ENCODE measurements around the gene PAK5. TPM values are rescaled to one million over a fixed set of nuclear protein-coding genes. Genes with fewer than 3 reads are reported as not detected.

Gene PAK5
- total and polyA plus RNA-seq, 4 donors: 0.02 to 0.17 (median 0.04) TPM; not detected in 1

- no peaks in the 10 kb centered on the region for H3K36me3 ChIP-seq (ENCODE audit: control insufficient read depth in 4 of 4, insufficient read depth in 3 of 4, low read depth in 1 of 4, low read length in 3 of 4)
- 87% methylated on average over 6 of the region's 6 CpGs for WGBS
- DNase-seq (ENCODE audit: low spot score): no peak
- H3K27ac ChIP-seq (ENCODE audit: low read depth in 1 of 2, low read length in 2 of 2): no peak overlapping the region
- H3K9me3 ChIP-seq (ENCODE audit: control insufficient read depth in 4 of 4, low read length in 3 of 4): no peaks in the 10 kb centered on the region
- H3K9ac ChIP-seq (ENCODE audit: low read depth in 1 of 2, low read length in 2 of 2): no peak overlapping the region
- no peak for TF ChIP-seq GABPA (IDR thresholded peaks at IDR 0.05 in 1 of 2, conservative IDR thresholded peaks at IDR 0.05 in 1 of 2)
- no peak for TF ChIP-seq RAD21 (IDR thresholded peaks at IDR 0.05)
- no peak for TF ChIP-seq ZBTB33 (IDR thresholded peaks at IDR 0.05)
- no peak for TF ChIP-seq YY1 (IDR thresholded peaks at IDR 0.05)
- H3K4me1 ChIP-seq (ENCODE audit: control insufficient read depth in 4 of 4, insufficient read depth in 4 of 4, low read length in 3 of 4): no peaks in the 10 kb centered on the region
- H3K4me3 ChIP-seq (ENCODE audit: low read depth in 1 of 3, low read length in 3 of 3): no peak overlapping the region
- peaks cover 0 to 3% (median 0%) of the 10 kb centered on the region in 4 donors for H3K27me3 ChIP-seq (ENCODE audit: control insufficient read depth in 4 of 4, insufficient read depth in 4 of 4, low read length in 3 of 4)
These were observed 68.9 kb downstream of the PAK5 start for GRCh38 chr20:9769954-9770353.

GRCh38 chr20:9761476-9761875 lies 77.4 kb downstream of the PAK5 start:
- DNase-seq (ENCODE audit: low spot score): no peak
- Histone ChIP-seq H3K27ac (ENCODE audit: low read depth in 1 of 2, low read length in 2 of 2) (no peak overlapping the region), H3K27me3 (ENCODE audit: control insufficient read depth in 4 of 4, insufficient read depth in 4 of 4, low read length in 3 of 4) (peaks cover 0 to 11% (median 2%) of the 10 kb centered on the region in 4 donors), H3K4me1 (ENCODE audit: control insufficient read depth in 4 of 4, insufficient read depth in 4 of 4, low read length in 3 of 4) (no peaks in the 10 kb centered on the region), H3K4me3 (ENCODE audit: low read depth in 1 of 3, low read length in 3 of 3) (no peak overlapping the region), H3K36me3 (ENCODE audit: control insufficient read depth in 4 of 4, insufficient read depth in 3 of 4, low read depth in 1 of 4, low read length in 3 of 4) (no peaks in the 10 kb centered on the region), H3K9me3 (ENCODE audit: control insufficient read depth in 4 of 4, low read length in 3 of 4) (peaks cover 0 to 6% (median 0%) of the 10 kb centered on the region in 4 donors), H3K9ac (ENCODE audit: low read depth in 1 of 2, low read length in 2 of 2) (no peak overlapping the region)
- 62% methylated on average over 1 of the region's 1 CpG for WGBS
- TF ChIP-seq RAD21 (IDR thresholded peaks at IDR 0.05): no peak
- no peak for TF ChIP-seq JUND (IDR thresholded peaks at IDR 0.05)
- TF ChIP-seq CTCF (IDR thresholded peaks at IDR 0.05; ENCODE audit: low read depth, low read length, missing input control): no peak
- no peak for TF ChIP-seq TAF1 (conservative IDR thresholded peaks at IDR 0.05)
- TF ChIP-seq RXRA (IDR thresholded peaks at IDR 0.05): no peak
- no peak for TF ChIP-seq GABPA (IDR thresholded peaks at IDR 0.05 in 1 of 2, conservative IDR thresholded peaks at IDR 0.05 in 1 of 2)
- TF ChIP-seq NR2F2 (IDR thresholded peaks at IDR 0.05): no peak
- TF ChIP-seq SP1 (IDR thresholded peaks at IDR 0.05): no peak

DNA sequence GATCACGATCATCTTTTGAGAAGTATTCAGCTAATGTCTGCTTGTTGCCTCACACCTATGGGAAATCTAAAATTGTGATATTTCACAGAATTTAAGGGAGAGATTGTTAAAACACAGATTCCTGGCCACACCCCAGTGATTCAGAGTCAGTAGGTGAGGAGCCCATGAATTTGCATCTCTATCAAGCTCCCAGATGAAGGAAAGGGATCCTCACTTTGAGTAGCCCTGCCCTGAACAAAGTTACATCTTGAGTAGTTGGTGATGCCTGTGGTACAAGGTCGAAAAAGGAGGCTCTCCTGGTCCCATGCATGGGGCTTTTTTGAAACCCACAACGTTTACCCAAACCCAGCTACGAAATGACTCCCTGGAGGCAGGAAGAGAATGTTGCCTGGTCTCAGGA lies 79.5 kb downstream of the PAK5 start:
- WGBS: 41% methylated on average over 4 of the region's 4 CpGs
- H3K9me3 ChIP-seq (ENCODE audit: control insufficient read depth in 4 of 4, low read length in 3 of 4): peaks cover 0 to 6% (median 0%) of the 10 kb centered on the region in 4 donors
- H3K4me1 ChIP-seq (ENCODE audit: control insufficient read depth in 4 of 4, insufficient read depth in 4 of 4, low read length in 3 of 4): no peaks in the 10 kb centered on the region
- no peak overlapping the region for H3K27ac ChIP-seq (ENCODE audit: low read depth in 1 of 2, low read length in 2 of 2)
- H3K4me3 ChIP-seq (ENCODE audit: low read depth in 1 of 3, low read length in 3 of 3): no peak overlapping the region
- H3K27me3 ChIP-seq (ENCODE audit: control insufficient read depth in 4 of 4, insufficient read depth in 4 of 4, low read length in 3 of 4): peaks cover 0 to 8% (median 2%) of the 10 kb centered on the region in 4 donors
- H3K36me3 ChIP-seq (ENCODE audit: control insufficient read depth in 4 of 4, insufficient read depth in 3 of 4, low read depth in 1 of 4, low read length in 3 of 4): no peaks in the 10 kb centered on the region
- H3K9ac ChIP-seq (ENCODE audit: low read depth in 1 of 2, low read length in 2 of 2): no peak overlapping the region
- no peak for DNase-seq (ENCODE audit: low spot score)
- TF ChIP-seq REST (IDR thresholded peaks at IDR 0.05) (no peak), TAF1 (conservative IDR thresholded peaks at IDR 0.05) (no peak), ZBTB33 (IDR thresholded peaks at IDR 0.05) (no peak), EGR1 (IDR thresholded peaks at IDR 0.05; ENCODE audit: low read depth in 2 of 2) (no peak), SP1 (IDR thresholded peaks at IDR 0.05) (no peak), FOXA2 (IDR thresholded peaks at IDR 0.05) (no peak), HNF4A (conservative IDR thresholded peaks at IDR 0.05) (no peak), HNF4G (IDR thresholded peaks at IDR 0.05) (no peak), RAD21 (IDR thresholded peaks at IDR 0.05) (no peak), RXRA (IDR thresholded peaks at IDR 0.05) (no peak), NR2F2 (IDR thresholded peaks at IDR 0.05) (no peak), YY1 (IDR thresholded peaks at IDR 0.05) (no peak), JUND (IDR thresholded peaks at IDR 0.05) (no peak), GABPA (IDR thresholded peaks at IDR 0.05 in 1 of 2, conservative IDR thresholded peaks at IDR 0.05 in 1 of 2) (no peak)
- TF ChIP-seq, protein P1, sequence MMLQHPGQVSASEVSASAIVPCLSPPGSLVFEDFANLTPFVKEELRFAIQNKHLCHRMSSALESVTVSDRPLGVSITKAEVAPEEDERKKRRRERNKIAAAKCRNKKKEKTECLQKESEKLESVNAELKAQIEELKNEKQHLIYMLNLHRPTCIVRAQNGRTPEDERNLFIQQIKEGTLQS (IDR thresholded peaks at IDR 0.05): no peak
